SU-DHL-6 (cell line): ENCODE measurements around the gene C1QTNF8.

Experiments
- H2AFZ ChIP-seq: fragments of 200-600 bp; sonication (generic); 2 replicates; pipeline ENCODE4 v1.6.1; 2014; ENCODE audit warnings: low read depth, mild to moderate bottlenecking, moderate library complexity, mixed read lengths, antibody characterized with exemption, low read length; ENCODE audit not compliant: severe bottlenecking
- H3F3A ChIP-seq: fragments of 200-600 bp; shearing (Covaris generic); 2 replicates; pipeline ENCODE4 v1.6.0; 2016; ENCODE audit warnings: antibody characterized with exemption, mild to moderate bottlenecking; ENCODE audit not compliant: insufficient read depth
- H3K27ac ChIP-seq: fragments of 200-600 bp; sonication (generic); 2 replicates; pipeline ENCODE4 v1.5.1; 2016; ENCODE audit warnings: low read depth, mild to moderate bottlenecking, low read length, moderate library complexity, mixed read lengths
- H3K27me3 ChIP-seq: fragments of 200-600 bp; sonication (generic), shearing (Covaris generic); 2 replicates; pipeline ENCODE4 v1.6.0; 2014; ENCODE audit warnings: mild to moderate bottlenecking, low read length
- H3K36me3 ChIP-seq: fragments of 200-600 bp; sonication (generic); 2 replicates; pipeline ENCODE4 v1.6.1; 2014; ENCODE audit warnings: mild to moderate bottlenecking, low read length, mixed read lengths
- H3K4me2 ChIP-seq: fragments of 300-600, 200-600 bp; shearing (Covaris generic), sonication (generic); 2 replicates; pipeline ENCODE4 v1.6.0; 2014; ENCODE audit warnings: low read length, low read depth, mild to moderate bottlenecking; ENCODE audit not compliant: poor library complexity, severe bottlenecking
- H3K4me3 ChIP-seq: fragments of 200-600 bp; sonication (generic); 2 replicates; pipeline ENCODE4 v1.5.1; 2014; ENCODE audit warnings: antibody characterized with exemption, low read length, mild to moderate bottlenecking, mixed read lengths; ENCODE audit not compliant: insufficient read depth, poor library complexity, severe bottlenecking
- H3K79me2 ChIP-seq: fragments of 200-600 bp; sonication (generic); 2 replicates; pipeline ENCODE4 v1.6.1; 2014; ENCODE audit warnings: mild to moderate bottlenecking, low read length, moderate library complexity; ENCODE audit not compliant: insufficient read depth
- H3K9ac ChIP-seq: fragments of 200-600 bp; sonication (generic); 2 replicates; pipeline ENCODE4 v1.7.0; 2014; ENCODE audit warnings: mild to moderate bottlenecking, low read length
- H3K9me2 ChIP-seq: fragments of 200-600 bp; sonication (generic); replicated peaks from 2 replicates; pipeline ENCODE4 v1.6.1; 2014; ENCODE audit warnings: low read length; ENCODE audit not compliant: insufficient read depth
- H3K9me3 ChIP-seq: fragments of 200-600 bp; sonication (generic); 2 replicates; pipeline ENCODE4 v1.6.1; 2014; ENCODE audit warnings: low read length, mixed read lengths; ENCODE audit not compliant: insufficient read depth
- H4K20me1 ChIP-seq: fragments of 200-600 bp; sonication (generic); 2 replicates; pipeline ENCODE4 v1.6.1; 2014; ENCODE audit warnings: low read depth, mild to moderate bottlenecking, antibody characterized with exemption, low read length, moderate library complexity, mixed read lengths
- EZH2phosphoT487 ChIP-seq: fragments of 200-600 bp; sonication (generic), shearing (Covaris generic); conservative IDR thresholded peaks from 2 replicates; pipeline ENCODE4 v1.6.1; 2018; ENCODE audit warnings: mild to moderate bottlenecking, antibody characterized with exemption, low read length, moderate library complexity, mixed read lengths
- TF ChIP-seq, protein P1 (sequence below): fragments of 200-600 bp; sonication (generic); IDR thresholded peaks from one replicate; pipeline ENCODE4 v1.5.1; 2017; ENCODE audit warnings: antibody characterized with exemption, mild to moderate bottlenecking, low read length, moderate library complexity; ENCODE audit not compliant: insufficient read depth, poor library complexity, severe bottlenecking

C1QTNF8 gene

DNA sequence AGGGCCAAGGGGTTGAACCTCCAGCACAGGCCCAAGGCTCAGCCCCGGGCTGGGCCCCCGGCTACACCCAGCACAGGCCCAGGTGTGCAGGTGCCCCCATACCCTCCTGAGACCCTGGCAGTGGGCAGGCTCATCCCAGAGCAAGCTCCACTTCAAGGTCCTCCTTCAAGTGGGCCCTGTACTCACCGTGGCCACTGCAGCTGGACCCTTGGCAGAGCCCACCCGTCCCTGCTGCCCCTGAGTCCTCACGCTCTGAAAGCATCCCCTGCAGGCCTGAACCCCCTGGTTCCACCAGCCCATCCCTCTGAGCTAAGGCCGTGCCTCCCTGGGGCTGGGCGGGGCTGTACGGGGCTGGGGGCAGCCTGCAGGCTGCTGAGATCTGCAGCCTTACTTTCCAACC lies 45.7 kb upstream of the C1QTNF8 start:
- Histone ChIP-seq H3K9me2 (no peaks in the 10 kb centered on the region), H3K9me3 (no peaks in the 10 kb centered on the region), H3K4me3 (no peak overlapping the region), H3F3A (no peaks in the 10 kb centered on the region), H4K20me1 (no peaks in the 10 kb centered on the region), H3K79me2 (no peaks in the 10 kb centered on the region), H2AFZ (no peak overlapping the region), H3K27me3 (no peaks in the 10 kb centered on the region), H3K36me3 (no peaks in the 10 kb centered on the region), H3K27ac (no peak overlapping the region), H3K4me2 (no peak overlapping the region), H3K9ac (no peak overlapping the region)
- TF ChIP-seq EZH2phosphoT487, result no peak
- TF ChIP-seq, protein P1, sequence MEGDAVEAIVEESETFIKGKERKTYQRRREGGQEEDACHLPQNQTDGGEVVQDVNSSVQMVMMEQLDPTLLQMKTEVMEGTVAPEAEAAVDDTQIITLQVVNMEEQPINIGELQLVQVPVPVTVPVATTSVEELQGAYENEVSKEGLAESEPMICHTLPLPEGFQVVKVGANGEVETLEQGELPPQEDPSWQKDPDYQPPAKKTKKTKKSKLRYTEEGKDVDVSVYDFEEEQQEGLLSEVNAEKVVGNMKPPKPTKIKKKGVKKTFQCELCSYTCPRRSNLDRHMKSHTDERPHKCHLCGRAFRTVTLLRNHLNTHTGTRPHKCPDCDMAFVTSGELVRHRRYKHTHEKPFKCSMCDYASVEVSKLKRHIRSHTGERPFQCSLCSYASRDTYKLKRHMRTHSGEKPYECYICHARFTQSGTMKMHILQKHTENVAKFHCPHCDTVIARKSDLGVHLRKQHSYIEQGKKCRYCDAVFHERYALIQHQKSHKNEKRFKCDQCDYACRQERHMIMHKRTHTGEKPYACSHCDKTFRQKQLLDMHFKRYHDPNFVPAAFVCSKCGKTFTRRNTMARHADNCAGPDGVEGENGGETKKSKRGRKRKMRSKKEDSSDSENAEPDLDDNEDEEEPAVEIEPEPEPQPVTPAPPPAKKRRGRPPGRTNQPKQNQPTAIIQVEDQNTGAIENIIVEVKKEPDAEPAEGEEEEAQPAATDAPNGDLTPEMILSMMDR, result no peak

DNA sequence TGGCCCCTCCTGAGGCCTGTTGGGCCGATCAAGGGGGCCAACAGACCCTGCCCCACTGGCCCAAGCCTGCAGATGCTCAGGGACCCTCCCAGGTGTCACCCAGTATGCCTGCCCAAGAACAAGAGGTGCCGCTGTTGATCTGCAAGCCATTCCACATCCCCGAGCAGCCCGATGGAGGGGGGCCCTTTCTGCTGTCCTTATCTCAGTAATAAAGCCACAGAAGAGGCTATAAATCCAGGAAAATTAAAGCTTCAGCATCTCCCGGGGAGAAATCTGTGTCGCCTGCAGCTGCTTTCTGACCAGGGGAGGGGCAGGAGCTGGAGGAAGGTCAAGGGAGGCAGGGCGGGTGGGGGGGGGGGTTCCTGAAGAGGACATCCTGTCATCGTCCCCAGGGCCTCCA lies 45.1 kb upstream of the C1QTNF8 start:
- Histone ChIP-seq H3K27me3 (no peaks in the 10 kb centered on the region), H3F3A (no peaks in the 10 kb centered on the region), H3K27ac (no peak overlapping the region), H4K20me1 (no peaks in the 10 kb centered on the region), H2AFZ (no peak overlapping the region), H3K9me3 (no peaks in the 10 kb centered on the region), H3K9me2 (no peaks in the 10 kb centered on the region), H3K4me2 (no peak overlapping the region), H3K4me3 (no peak overlapping the region), H3K79me2 (no peaks in the 10 kb centered on the region), H3K36me3 (no peaks in the 10 kb centered on the region), H3K9ac (no peak overlapping the region)
- TF ChIP-seq, protein P1, result no peak
- no peak for TF ChIP-seq EZH2phosphoT487

DNA sequence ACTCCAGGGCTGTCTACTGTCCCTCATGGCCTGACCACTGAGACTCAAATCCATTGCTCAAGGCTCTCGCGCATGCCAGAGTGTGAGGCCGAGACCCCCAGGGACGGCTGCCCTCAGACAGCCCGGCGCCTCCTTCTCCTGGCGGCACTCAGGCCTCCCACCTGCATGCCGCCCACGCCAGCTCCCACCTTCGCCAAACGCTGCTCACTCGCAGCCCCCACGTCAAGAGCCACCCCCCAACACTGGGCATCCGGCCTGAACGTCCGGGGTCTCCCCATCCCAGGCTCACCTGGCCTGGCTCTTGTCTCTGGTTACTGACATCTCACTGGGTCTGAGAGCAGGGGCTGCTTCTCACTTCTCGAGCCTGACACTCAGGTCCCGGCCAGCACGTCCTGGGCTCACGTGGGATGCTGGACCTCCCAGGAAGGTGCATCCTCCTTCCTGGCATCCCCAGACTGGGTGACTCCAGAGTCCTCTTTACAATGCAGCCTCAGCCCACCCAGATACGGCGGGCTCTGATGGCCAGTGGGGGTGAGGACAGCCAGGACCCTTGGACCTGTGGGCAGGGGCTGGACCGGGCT lies 44.6 kb upstream of the C1QTNF8 start:
- Histone ChIP-seq H3K36me3 (no peaks in the 10 kb centered on the region), H3K79me2 (no peaks in the 10 kb centered on the region), H3K27me3 (no peaks in the 10 kb centered on the region), H3K9me2 (no peaks in the 10 kb centered on the region), H3K9ac (no peak overlapping the region), H4K20me1 (no peaks in the 10 kb centered on the region), H3K4me3 (no peak overlapping the region), H3K27ac (no peak overlapping the region), H2AFZ (no peak overlapping the region), H3K4me2 (no peak overlapping the region), H3F3A (no peaks in the 10 kb centered on the region), H3K9me3 (no peaks in the 10 kb centered on the region)
- TF ChIP-seq EZH2phosphoT487, result no peak
- TF ChIP-seq, protein P1, result no peak

DNA sequence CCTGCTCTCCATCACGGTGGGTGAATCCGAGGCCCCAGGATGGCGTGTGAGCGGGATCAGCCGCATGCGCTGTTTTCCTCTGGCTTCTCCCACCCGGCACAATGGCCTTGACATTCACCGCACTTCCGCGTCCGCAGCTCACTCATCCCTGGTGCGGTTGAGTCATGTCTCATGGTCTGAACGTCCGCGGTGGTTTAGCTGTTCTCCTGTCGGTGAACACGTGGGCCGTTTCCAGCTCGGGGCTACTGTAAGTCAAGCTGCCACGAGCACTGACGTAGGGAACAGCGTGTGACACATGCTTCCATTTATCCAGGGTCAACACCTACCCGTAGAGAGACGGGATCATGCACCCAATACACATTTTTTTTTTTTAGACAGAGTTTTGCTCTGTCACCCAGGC lies 41.6 kb upstream of the C1QTNF8 start:
- H4K20me1 ChIP-seq, result no peaks in the 10 kb centered on the region
- H3F3A ChIP-seq, result no peaks in the 10 kb centered on the region
- H3K4me3 ChIP-seq, result no peak overlapping the region
- H3K36me3 ChIP-seq, result no peaks in the 10 kb centered on the region
- no peaks in the 10 kb centered on the region for H3K9me2 ChIP-seq
- no peak overlapping the region for H3K9ac ChIP-seq
- H3K9me3 ChIP-seq, result no peaks in the 10 kb centered on the region
- no peak overlapping the region for H3K27ac ChIP-seq
- TF ChIP-seq, protein P1, result no peak
- TF ChIP-seq EZH2phosphoT487, result no peak
- no peak overlapping the region for H2AFZ ChIP-seq
- no peaks in the 10 kb centered on the region for H3K79me2 ChIP-seq
- H3K4me2 ChIP-seq, result no peak overlapping the region
- H3K27me3 ChIP-seq, result no peaks in the 10 kb centered on the region
